HG02938 (cell line): ENCODE measurements around the gene TRIM47.

ENCODE experiments used
- ATAC-seq: cut with Tn5 transposase; IDR thresholded peaks from one replicate; pipeline ENCODE4 v1.9.1; 2021; ENCODE audit warnings: mild to moderate bottlenecking, moderate library complexity; ENCODE audit not compliant: unreplicated experiment

The TRIM47 gene

GRCh38 chr17:75848523-75849278, 29.7 kb downstream of the TRIM47 start:
- ATAC-seq: no peak

GRCh38 chr17:75847614-75848522, 30.5 kb downstream of the TRIM47 start:
- ATAC-seq: no peak

GRCh38 chr17:75846692-75847613, 31.4 kb downstream of the TRIM47 start:
- no peak for ATAC-seq

- no peak for ATAC-seq
Measured at GRCh38 chr17:75845933-75846691, 32.3 kb downstream of the TRIM47 start.

- ATAC-seq: peak; percentile 73
Measured at GRCh38 chr17:75845058-75845711, 33.2 kb downstream of the TRIM47 start.

- peak; percentile 12 for ATAC-seq
Measured at GRCh38 chr17:75844530-75845057, 33.8 kb downstream of the TRIM47 start.

- no peak for ATAC-seq
Measured at GRCh38 chr17:75843577-75844529, 34.5 kb downstream of the TRIM47 start, which contains the start of gene UNC13D. Gene UNC13D (minus strand): TSS chr17:75844404. CDS start chr17:75844337, 67 bp downstream.

GRCh38 chr17:75842963-75843576, 35.3 kb downstream of the TRIM47 start:
- no peak for ATAC-seq

- ATAC-seq: no peak
Measured at GRCh38 chr17:75842411-75842810, 36.0 kb downstream of the TRIM47 start.

GRCh38 chr17:75840799-75841164, 37.6 kb downstream of the TRIM47 start:
- no peak for ATAC-seq

GRCh38 chr17:75839942-75840798, 38.2 kb downstream of the TRIM47 start:
- no peak for ATAC-seq

GRCh38 chr17:75838410-75838809, 40.0 kb downstream of the TRIM47 start:
- ATAC-seq: no peak

- ATAC-seq: no peak
Measured at GRCh38 chr17:75837899-75838298, 40.5 kb downstream of the TRIM47 start.

GRCh38 chr17:75836605-75837004, 41.8 kb downstream of the TRIM47 start:
- no peak for ATAC-seq

GRCh38 chr17:75835654-75835987, 42.8 kb downstream of the TRIM47 start:
- no peak for ATAC-seq

- no peak for ATAC-seq
Measured at GRCh38 chr17:75834928-75835653, 43.3 kb downstream of the TRIM47 start.
